ENCODE results near the gene ZNF785.

GRCh38 chr16:30553393-30553899 is 32.1 kb downstream of the ZNF785 start:
- no peak for TF ChIP-seq POLR2AphosphoS5 (IDR thresholded peaks at IDR 0.05; ENCODE audit: low read depth, low read length)
- TF ChIP-seq, protein P1, sequence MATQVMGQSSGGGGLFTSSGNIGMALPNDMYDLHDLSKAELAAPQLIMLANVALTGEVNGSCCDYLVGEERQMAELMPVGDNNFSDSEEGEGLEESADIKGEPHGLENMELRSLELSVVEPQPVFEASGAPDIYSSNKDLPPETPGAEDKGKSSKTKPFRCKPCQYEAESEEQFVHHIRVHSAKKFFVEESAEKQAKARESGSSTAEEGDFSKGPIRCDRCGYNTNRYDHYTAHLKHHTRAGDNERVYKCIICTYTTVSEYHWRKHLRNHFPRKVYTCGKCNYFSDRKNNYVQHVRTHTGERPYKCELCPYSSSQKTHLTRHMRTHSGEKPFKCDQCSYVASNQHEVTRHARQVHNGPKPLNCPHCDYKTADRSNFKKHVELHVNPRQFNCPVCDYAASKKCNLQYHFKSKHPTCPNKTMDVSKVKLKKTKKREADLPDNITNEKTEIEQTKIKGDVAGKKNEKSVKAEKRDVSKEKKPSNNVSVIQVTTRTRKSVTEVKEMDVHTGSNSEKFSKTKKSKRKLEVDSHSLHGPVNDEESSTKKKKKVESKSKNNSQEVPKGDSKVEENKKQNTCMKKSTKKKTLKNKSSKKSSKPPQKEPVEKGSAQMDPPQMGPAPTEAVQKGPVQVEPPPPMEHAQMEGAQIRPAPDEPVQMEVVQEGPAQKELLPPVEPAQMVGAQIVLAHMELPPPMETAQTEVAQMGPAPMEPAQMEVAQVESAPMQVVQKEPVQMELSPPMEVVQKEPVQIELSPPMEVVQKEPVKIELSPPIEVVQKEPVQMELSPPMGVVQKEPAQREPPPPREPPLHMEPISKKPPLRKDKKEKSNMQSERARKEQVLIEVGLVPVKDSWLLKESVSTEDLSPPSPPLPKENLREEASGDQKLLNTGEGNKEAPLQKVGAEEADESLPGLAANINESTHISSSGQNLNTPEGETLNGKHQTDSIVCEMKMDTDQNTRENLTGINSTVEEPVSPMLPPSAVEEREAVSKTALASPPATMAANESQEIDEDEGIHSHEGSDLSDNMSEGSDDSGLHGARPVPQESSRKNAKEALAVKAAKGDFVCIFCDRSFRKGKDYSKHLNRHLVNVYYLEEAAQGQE (IDR thresholded peaks at IDR 0.05; ENCODE audit: insufficient read depth in 1 of 2, low read depth in 2 of 2, low read length in 2 of 2), result no peak
- TF ChIP-seq TAF1 (IDR thresholded peaks at IDR 0.05; ENCODE audit: borderline replicate concordance, insufficient read depth, low read length), result no peak
- TF ChIP-seq FOXP2 (optimal IDR thresholded peaks at IDR 0.05; ENCODE audit: borderline replicate concordance, extremely low read depth, extremely low read length, insufficient read depth), result no peak

Data from PFSK-1 (cell line).